Measurements from ENCODE around the gene METRNL.

Gene METRNL

GRCh38 chr17:83071966-83072562 lies 7.3 kb upstream of the METRNL start:
- Histone ChIP-seq H3K36me3 (no peaks in the 10 kb centered on the region), H3K4me3 (no peak overlapping the region), H3K9me3 (no peaks in the 10 kb centered on the region), H3K4me1 (peaks cover 63% of the 10 kb centered on the region), H4K20me1 (peaks cover 6% of the 10 kb centered on the region; the same call in 1 of the 2 replicates), H3K27me3 (peaks cover 40% of the 10 kb centered on the region), H3K4me2 (peak overlapping the region; percentile 68), H3K27ac (no peak overlapping the region), H3K9ac (no peak overlapping the region)
- no peak for TF ChIP-seq Cebpa-rat (IDR thresholded peaks at IDR 0.05)

GRCh38 chr17:83072600-83073358 lies 6.6 kb upstream of the METRNL start:
- H4K20me1 ChIP-seq = peaks cover 6% of the 10 kb centered on the region; the same call in 1 of the 2 replicates
- H3K9me3 ChIP-seq = no peaks in the 10 kb centered on the region
- H3K4me3 ChIP-seq = no peak overlapping the region
- no peak overlapping the region for H3K9ac ChIP-seq
- peak overlapping the region; percentile 84 for H3K4me2 ChIP-seq
- no peak overlapping the region for H3K27ac ChIP-seq
- H3K4me1 ChIP-seq = peaks cover 63% of the 10 kb centered on the region
- peaks cover 48% of the 10 kb centered on the region for H3K27me3 ChIP-seq
- TF ChIP-seq Cebpa-rat (IDR thresholded peaks at IDR 0.05) = no peak
- H3K36me3 ChIP-seq = no peaks in the 10 kb centered on the region

- peaks cover 55% of the 10 kb centered on the region for H3K27me3 ChIP-seq
- peak overlapping the region; percentile 84 for H3K4me2 ChIP-seq
- peak overlapping the region; percentile 29; the same call in 1 of the 2 replicates for H3K27ac ChIP-seq
- peaks cover 11% of the 10 kb centered on the region for H4K20me1 ChIP-seq
- H3K9ac ChIP-seq = peak overlapping the region; percentile 27; the same call in 1 of the 2 replicates
- H3K9me3 ChIP-seq = no peaks in the 10 kb centered on the region
- peaks cover 66% of the 10 kb centered on the region for H3K4me1 ChIP-seq
- H3K4me3 ChIP-seq = no peak overlapping the region
- H3K36me3 ChIP-seq = no peaks in the 10 kb centered on the region
- no peak for TF ChIP-seq Cebpa-rat (IDR thresholded peaks at IDR 0.05)
Observed at GRCh38 chr17:83073389-83074063, 5.9 kb upstream of the METRNL start.

GRCh38 chr17:83074486-83075223 lies 4.8 kb upstream of the METRNL start:
- no peak overlapping the region for H3K27ac ChIP-seq
- peaks cover 63% of the 10 kb centered on the region for H3K27me3 ChIP-seq
- H3K4me2 ChIP-seq = peak overlapping the region; percentile 84
- no peak overlapping the region; the same call in 1 of the 2 replicates for H3K4me3 ChIP-seq
- no peak for TF ChIP-seq Cebpa-rat (IDR thresholded peaks at IDR 0.05)
- H4K20me1 ChIP-seq = peaks cover 16% of the 10 kb centered on the region
- H3K4me1 ChIP-seq = peaks cover 63% of the 10 kb centered on the region
- H3K9ac ChIP-seq = peak overlapping the region; percentile 27; the same call in 1 of the 2 replicates
- no peaks in the 10 kb centered on the region for H3K36me3 ChIP-seq
- H3K9me3 ChIP-seq = no peaks in the 10 kb centered on the region

- Histone ChIP-seq H3K27ac (no peak overlapping the region), H3K27me3 (peaks cover 66% of the 10 kb centered on the region), H3K9ac (no peak overlapping the region), H3K9me3 (no peaks in the 10 kb centered on the region), H3K4me3 (no peak overlapping the region), H4K20me1 (peaks cover 16% of the 10 kb centered on the region), H3K4me2 (0 out of 2 replicates have a peak overlapping the region, but pooled peaks have one; percentile 84), H3K4me1 (peaks cover 55% of the 10 kb centered on the region), H3K36me3 (no peaks in the 10 kb centered on the region)
- TF ChIP-seq Cebpa-rat (IDR thresholded peaks at IDR 0.05) = no peak
Observed at GRCh38 chr17:83075270-83075880, 4.0 kb upstream of the METRNL start.

GRCh38 chr17:83076938-83077337 lies 2.5 kb upstream of the METRNL start:
- no peaks in the 10 kb centered on the region for H3K36me3 ChIP-seq
- H3K4me1 ChIP-seq = peaks cover 50% of the 10 kb centered on the region
- TF ChIP-seq Cebpa-rat (IDR thresholded peaks at IDR 0.05) = no peak

GRCh38 chr17:83077411-83077810 lies 2.0 kb upstream of the METRNL start:
- Histone ChIP-seq H4K20me1 (peaks cover 33% of the 10 kb centered on the region), H3K9me3 (no peaks in the 10 kb centered on the region), H3K36me3 (no peaks in the 10 kb centered on the region), H3K4me1 (peaks cover 51% of the 10 kb centered on the region), H3K4me2 (no peak overlapping the region), H3K9ac (no peak overlapping the region), H3K4me3 (no peak overlapping the region), H3K27ac (no peak overlapping the region), H3K27me3 (peaks cover 83% of the 10 kb centered on the region)
- TF ChIP-seq Cebpa-rat (IDR thresholded peaks at IDR 0.05) = no peak

More at GRCh38 chr17:83076938-83077337, 2.5 kb upstream of the METRNL start:
- H3K9me3 ChIP-seq = no peaks in the 10 kb centered on the region
- H3K4me3 ChIP-seq = no peak overlapping the region
- no peak overlapping the region for H3K27ac ChIP-seq
- H3K27me3 ChIP-seq = peaks cover 78% of the 10 kb centered on the region
- peaks cover 28% of the 10 kb centered on the region for H4K20me1 ChIP-seq
- H3K9ac ChIP-seq = no peak overlapping the region
- no peak overlapping the region for H3K4me2 ChIP-seq

GRCh38 chr17:83077939-83078338 lies 1.5 kb upstream of the METRNL start:
- H3K27ac ChIP-seq = no peak overlapping the region
- H3K4me2 ChIP-seq = no peak overlapping the region
- H3K36me3 ChIP-seq = no peaks in the 10 kb centered on the region
- H3K4me3 ChIP-seq = no peak overlapping the region; the same call in 1 of the 2 replicates
- H3K9ac ChIP-seq = no peak overlapping the region
- no peak for TF ChIP-seq Cebpa-rat (IDR thresholded peaks at IDR 0.05)
- H3K27me3 ChIP-seq = peaks cover 88% of the 10 kb centered on the region
- H4K20me1 ChIP-seq = peaks cover 38% of the 10 kb centered on the region
- no peaks in the 10 kb centered on the region for H3K9me3 ChIP-seq
- peaks cover 52% of the 10 kb centered on the region for H3K4me1 ChIP-seq
